Retina (tissue), 1 donor: ENCODE results near the gene STMP1.
"Not testable (repeated sequence)": the region's sequence is repeated elsewhere in the genome, so short reads cannot be mapped to it uniquely, and the experiment has no call there.

Source experiments
- DNase-seq: peaks from one replicate; pipeline ENCODE4 v3.0.0-alpha.2; 2016

STMP1 gene

GRCh38 chr7:135665042-135665441, 2.7 kb downstream of the STMP1 start:
- no peak for DNase-seq

GRCh38 chr7:135666156-135666555, 3.8 kb downstream of the STMP1 start:
- no peak for DNase-seq

DNA sequence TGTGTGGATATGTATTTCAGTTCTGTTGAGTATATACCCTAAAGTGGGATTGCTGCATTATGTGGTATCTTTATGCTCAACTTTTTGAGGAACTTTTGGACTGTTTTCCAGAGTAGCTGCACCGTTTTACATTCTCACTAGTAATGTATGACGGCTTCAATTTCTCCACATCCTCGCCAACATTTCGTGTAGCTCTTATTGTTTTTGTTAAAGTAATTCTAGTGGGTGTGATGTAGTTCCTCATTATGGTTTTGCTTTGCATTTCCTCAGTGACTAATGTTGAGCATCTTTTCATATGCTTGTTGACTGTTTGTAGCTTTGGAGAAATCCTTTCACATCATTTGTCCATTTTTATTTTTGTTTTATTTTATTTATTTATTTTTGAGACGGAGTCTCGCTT, 4.5 kb downstream of the STMP1 start:
- no peak for DNase-seq

DNA sequence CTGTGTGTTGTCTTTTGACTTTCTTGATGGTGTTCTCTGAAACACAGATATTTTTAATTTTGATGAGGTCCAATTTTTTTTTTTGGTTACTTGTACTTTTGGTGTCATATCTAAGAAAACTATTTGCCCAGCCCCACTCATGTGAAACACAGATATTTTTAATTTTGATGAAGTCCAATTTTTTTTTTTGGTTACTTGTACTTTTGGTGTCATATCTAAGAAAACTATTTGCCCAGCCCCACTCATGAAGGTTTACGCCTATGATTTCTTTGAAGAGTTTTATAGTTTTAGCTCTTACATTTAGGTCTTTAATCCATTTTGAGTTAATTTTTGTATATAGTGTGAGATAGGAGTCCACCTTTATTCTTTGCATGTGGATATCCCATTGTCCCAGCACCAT, 5.3 kb downstream of the STMP1 start:
- not testable (repeated sequence) for DNase-seq

DNA sequence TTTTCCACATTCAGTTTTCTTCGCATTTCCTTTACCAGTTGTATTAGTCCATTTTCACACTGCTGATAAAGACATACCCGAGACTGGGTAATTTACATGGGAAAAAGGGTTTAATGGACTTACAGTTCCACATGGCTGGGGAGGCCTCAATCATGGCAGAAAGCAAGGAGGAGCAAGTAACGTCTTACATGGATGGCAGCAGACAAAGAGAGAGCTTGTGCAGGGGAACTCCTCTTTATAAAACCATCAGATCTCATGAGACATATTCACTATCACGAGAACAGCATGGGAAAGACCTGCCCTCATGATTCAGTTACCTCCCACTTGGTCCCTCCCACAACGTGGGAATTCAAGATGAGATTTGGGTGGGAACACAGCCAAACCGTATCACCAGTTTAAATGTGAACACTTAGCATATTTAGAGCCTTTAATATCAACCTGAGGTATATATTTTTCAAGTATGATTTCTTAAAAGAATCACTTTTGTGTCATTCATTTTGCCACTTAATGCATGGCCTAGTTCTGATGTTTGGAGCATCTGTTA, 6.6 kb downstream of the STMP1 start:
- DNase-seq: not testable (repeated sequence)

DNA sequence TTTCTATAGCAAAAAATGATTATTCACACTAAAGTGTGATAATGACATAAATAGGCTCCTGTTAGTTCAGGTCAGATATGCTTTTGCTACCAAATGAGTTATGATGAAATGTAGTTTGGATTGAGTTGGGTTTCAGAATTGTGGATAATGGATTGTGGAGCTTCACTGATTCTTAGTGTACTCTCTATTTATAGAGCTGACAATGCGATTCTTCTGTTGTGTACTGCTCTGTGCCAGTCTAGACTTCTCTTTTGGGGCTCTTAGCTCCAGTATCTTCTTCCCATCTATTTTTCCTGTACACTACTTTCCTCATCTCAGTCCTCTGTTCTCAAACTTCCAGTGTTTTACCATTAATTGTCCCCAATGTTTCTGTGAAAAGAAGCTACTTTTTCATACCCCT, 7.5 kb downstream of the STMP1 start:
- no peak for DNase-seq

DNA sequence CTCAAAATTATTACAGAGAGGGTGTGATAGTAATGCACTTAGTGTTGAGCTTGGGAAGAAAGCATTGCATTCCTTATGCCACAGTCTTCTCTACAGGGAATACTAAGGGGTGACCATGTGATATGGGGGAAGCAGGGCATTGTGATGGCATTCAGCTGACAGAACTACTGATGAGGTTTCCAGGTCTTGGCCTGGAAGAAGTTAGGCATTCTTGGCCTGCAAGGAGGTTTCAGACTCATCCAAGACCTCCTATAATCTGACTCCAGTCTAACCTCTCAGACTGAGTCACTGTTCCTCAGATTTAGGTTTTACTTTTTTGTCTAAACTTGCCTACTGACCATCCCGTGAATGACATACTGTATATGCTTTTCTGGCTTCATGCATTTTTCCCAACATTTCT, 7.9 kb downstream of the STMP1 start:
- DNase-seq: no peak

GRCh38 chr7:135672560-135673359, 10.4 kb downstream of the STMP1 start:
- DNase-seq: peak; percentile 25

GRCh38 chr7:135673360-135673706, 11.0 kb downstream of the STMP1 start:
- no peak for DNase-seq

DNA sequence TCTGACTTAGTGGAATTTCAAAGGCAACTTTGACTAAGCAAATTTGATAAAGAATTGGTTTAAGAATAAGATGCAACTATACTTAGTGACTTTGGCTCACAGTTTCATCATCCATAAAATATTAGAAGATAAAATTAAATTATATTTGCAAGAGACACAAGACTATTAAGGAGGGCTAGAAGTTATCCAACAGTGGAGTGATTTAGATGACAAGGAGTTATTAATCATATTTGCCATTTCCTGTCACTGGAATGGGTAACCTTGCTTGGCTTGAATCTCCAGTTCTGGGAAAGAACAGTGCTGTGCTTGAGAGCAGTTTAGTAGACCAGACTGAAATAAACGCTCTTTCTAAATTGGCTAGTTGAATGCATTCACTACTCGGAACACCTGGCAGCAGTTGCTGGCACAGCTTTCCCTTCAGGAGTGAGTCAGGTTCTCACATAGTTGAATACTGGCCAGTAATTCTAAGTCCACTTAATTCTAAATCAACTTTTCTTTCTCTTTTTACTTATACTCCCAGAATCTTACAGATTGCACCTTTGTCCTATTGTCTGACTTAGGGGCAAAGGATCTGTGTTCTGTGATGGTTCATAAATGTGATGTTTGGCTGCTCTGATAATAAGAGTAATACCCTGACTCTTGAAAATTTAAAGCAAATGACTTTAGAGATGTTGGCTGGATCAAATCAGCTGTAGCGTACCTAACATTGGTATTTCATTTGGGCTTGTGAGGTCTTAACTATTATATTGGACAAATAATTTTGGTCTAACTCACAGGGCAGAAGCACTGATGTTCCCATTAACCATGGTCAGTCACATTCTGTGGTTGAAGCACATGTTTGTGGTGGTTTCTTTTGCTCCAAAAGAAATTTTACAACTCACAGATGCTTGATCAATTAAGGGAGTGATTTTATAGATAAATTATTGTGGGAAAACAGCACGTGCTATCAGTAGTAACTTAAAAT, 16.6 kb downstream of the STMP1 start:
- DNase-seq: no peak

- no peak for DNase-seq
Measured at GRCh38 chr7:135681762-135682161, 19.4 kb downstream of the STMP1 start.

DNA sequence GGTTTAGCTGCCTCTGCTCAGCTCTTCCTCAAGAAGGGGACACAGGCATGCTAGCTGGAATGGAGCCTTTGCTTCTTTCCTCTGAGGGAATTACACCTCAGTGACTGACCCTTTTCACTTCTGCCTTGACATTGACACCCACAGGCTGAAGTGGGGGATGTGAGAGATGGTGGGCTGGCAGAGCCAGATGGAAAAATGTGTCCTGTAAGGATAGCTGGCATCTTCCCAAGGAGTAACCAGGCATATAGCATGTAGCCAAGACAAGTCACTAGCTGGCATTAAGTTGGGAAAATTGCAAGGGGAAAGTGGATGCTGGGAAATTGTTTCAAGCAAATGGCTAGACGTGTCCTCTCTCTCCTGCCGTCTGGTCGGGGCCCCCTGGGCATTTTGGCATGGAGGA, 19.9 kb downstream of the STMP1 start:
- DNase-seq: no peak

DNA sequence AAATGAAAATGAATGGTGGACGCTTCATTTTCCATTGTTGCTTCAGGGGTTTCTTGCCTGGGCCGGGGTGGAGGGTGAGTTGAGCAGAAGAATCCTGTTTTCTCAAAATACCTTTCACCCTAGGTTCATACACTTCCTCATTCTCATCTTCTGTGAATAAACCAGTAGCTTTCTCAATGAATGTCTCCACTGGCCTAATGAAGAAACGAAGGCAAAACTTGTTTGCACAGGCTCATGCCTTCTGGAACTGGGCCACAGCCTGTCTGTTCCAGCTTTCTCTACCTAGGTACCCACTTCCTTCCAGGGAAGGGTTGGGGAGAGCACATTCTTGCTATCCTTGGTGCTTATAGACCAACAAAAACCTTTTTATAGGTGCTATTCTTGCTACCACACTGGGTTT, 21.3 kb downstream of the STMP1 start:
- DNase-seq: no peak

DNA sequence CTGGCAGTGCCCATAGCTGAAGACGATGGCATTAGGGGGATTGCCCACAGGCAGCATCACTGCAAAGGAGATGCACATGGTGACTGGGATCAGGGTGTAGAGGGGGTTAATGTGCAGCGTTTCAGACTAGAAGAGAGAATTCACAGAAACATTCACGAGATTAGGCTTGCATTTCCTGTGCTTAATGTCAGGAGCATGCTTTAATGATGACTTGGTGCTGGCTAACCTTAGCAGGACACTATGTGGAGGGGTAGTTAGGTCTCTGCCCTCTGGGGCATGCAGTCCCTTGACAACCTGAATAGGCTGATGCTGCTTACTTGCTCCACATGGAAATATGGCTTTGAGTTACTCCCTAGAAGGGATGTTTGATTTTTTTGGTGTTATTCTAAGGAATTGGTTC, 21.8 kb downstream of the STMP1 start:
- DNase-seq: no peak

DNA sequence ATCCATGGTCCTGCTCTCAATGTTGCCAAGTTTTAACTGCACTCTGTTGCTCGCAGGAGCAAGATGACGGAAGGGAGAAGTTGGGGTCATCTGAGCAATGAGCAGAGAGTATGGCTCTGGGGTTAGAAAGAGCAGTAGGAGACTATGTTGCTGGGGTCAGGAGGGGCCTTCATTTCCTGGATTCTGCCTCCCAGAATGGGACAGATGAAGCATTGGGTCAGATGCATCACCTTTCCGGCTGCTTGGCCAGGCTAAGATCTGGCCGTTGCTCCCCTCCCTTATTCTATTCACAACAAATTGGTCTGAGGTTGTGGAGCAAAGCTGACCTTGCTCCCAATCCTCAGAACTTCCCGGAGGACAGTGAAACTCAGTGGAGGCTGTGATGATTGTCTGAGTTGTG, 22.4 kb downstream of the STMP1 start:
- no peak for DNase-seq

DNA sequence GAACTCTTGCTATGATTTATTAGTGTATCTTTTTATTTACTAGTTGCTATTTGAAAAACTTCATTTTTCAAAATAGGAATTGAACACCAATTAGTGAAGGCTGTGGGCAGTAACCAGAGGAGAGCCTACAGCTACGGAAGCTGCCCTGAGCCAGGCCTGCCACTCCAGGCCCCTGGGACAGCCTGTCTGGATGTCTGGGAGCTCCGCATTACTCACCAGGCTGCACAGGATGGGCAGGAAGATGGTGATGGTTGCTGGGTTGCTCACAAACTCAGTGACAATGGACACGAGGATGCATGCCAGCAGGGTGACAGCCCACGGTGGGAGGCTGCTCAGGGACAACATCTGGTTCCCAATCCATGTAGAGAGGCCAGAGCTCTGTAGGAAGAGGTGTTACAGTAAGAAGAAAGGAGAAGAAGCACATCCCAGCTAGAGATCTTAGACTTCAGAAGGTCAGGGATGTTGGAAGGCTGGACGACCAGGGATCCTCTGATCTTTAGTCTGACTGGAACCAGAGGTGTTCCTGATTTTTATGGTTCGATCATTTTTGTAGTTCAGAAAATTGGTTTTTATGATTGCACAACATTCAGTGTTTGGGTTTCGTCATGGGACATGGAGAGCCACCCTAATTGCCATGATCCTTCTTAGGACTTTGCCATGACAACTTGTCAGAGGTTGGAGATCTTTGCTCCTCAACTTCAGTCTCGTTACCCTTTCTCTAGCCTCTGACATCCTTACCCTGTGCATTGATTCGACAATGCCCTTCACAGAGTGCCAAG, 23.2 kb downstream of the STMP1 start:
- DNase-seq: no peak

DNA sequence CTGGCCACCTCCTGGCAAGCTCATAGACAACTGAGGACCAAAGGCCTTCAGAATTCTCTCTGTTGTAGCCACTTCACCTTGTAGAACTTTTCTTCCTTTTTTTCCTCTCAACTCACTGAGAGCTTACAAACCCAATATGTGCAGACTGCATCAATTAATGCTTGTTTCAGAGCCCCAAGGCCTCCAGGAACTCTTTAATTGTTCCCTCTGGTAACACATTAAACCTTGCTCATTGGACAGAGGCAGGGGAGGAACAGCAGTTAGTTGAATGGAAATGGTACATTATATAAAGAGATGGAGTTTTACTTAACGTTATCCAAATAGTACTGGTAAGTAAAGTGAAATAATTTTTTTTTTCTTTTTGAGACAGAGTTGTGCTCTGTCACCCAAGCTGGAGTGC, 25.2 kb downstream of the STMP1 start:
- DNase-seq: no peak

GRCh38 chr7:135690566-135690965, 28.3 kb downstream of the STMP1 start:
- no peak for DNase-seq

GRCh38 chr7:135692055-135692454, 29.7 kb downstream of the STMP1 start:
- DNase-seq: no peak

GRCh38 chr7:135692606-135693005, 30.3 kb downstream of the STMP1 start:
- not testable (repeated sequence) for DNase-seq

DNA sequence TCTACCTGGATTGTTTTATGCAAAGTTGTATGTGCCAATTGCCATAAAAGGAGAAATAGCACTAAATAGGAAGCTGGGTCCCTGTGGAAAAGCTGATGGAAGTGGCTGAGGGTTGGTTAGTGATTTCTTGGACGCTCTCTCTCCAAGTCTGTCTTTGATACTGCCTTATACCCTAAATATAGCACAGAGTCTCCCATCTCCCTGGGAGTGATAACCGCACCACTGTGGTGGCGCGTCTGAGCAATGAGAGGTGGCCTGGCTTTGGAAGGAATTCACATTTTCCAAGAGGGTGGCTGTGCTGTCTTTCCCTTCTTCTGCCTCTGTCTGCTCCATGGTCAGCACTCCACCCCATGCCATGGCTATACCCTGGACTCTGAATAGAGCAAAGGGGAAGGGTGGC, 31.2 kb downstream of the STMP1 start:
- DNase-seq: no peak

GRCh38 chr7:135697276-135698049, 35.1 kb downstream of the STMP1 start:
- DNase-seq: no peak
